GM12875 (cell line): ENCODE measurements around the gene TEX36.

Source experiments
- H3K4me3 ChIP-seq: one replicate; pipeline ENCODE4 v1.5.1; 2011; ENCODE audit warnings: low read depth, low read length, control low read depth
- TF ChIP-seq, protein P1 (sequence below): IDR thresholded peaks from 2 replicates; pipeline ENCODE4 v1.5.1; 2011; ENCODE audit warnings: low read depth, mild to moderate bottlenecking, control low read depth, inconsistent platforms, low read length, moderate library complexity, borderline replicate concordance; ENCODE audit not compliant: insufficient read depth

The TEX36 gene

DNA sequence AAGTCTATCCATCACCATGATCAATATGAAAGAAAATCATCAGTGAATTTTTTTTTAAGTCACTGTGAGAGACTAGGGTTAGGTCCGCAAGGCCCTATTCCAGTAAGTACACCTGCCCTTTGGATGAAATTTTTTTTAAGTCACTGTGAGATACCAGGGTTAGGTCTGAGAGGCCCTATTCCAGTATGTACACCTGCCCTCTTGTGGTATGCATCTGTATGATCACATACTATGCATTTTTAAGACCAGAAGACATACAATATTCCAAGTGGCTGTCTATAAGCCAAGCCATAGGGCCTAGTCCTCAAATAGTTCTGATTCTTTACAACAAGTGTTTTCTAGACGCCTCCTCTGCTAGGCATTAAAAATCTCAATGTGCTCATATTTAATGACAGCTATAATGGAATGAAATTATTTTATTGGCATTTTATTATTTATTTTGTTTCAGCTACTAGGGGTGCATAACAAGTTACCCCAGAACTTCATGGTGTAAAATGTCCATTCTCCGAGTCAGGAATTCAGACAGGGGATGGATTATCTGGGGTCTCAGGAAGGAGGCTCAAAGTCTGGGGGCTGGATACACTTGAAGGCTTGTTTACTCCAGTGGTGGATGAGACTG, 53.1 kb downstream of the TEX36 start:
- TF ChIP-seq, protein P1, sequence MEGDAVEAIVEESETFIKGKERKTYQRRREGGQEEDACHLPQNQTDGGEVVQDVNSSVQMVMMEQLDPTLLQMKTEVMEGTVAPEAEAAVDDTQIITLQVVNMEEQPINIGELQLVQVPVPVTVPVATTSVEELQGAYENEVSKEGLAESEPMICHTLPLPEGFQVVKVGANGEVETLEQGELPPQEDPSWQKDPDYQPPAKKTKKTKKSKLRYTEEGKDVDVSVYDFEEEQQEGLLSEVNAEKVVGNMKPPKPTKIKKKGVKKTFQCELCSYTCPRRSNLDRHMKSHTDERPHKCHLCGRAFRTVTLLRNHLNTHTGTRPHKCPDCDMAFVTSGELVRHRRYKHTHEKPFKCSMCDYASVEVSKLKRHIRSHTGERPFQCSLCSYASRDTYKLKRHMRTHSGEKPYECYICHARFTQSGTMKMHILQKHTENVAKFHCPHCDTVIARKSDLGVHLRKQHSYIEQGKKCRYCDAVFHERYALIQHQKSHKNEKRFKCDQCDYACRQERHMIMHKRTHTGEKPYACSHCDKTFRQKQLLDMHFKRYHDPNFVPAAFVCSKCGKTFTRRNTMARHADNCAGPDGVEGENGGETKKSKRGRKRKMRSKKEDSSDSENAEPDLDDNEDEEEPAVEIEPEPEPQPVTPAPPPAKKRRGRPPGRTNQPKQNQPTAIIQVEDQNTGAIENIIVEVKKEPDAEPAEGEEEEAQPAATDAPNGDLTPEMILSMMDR, result peak; percentile 32; the same call in 1 of the 2 replicates
- H3K4me3 ChIP-seq, result no peak overlapping the region

DNA sequence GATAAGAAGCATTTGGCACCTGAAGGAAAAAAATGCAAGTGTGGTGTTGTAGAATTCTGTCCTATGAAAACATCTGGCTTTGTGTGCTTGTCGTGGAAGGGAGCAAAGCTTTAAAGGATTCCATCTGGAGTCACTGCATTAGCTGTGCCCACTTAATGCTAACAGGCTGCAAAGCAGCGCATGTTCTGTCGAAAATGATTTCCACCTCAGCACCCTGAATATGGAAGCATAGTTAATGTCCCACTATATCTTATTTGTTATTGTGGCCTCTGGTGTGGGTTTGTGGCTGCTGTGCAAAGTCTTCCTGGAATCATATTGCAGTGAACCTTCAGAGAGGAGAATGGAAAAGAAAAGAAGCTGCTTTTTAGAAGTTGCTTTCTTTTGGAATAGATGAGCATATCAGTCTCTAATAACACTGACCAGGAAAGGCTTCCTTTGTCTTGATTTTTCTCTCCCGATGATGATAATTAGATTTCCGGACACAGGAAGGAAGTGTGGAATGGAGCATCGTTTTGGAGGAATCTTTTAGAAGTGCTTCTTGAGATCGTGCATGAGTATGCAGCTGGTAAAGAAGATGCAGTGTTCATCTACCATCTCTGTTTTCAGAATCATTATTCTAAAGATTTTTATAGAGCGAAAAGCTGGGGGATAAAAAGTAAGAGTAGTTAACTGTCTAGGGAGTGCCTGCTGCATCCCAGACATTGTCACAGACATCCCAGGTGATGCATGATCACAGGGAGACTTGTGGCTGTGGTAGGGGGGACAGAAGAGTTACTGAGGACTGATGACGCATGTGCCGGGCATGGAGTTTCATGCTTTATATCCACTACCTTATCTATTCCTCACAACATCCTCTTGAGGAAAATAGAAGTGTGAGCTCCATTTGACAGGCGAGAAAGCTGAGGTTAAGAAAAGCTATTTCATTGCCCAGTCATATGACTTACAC, 54.6 kb downstream of the TEX36 start:
- H3K4me3 ChIP-seq, result no peak overlapping the region

DNA sequence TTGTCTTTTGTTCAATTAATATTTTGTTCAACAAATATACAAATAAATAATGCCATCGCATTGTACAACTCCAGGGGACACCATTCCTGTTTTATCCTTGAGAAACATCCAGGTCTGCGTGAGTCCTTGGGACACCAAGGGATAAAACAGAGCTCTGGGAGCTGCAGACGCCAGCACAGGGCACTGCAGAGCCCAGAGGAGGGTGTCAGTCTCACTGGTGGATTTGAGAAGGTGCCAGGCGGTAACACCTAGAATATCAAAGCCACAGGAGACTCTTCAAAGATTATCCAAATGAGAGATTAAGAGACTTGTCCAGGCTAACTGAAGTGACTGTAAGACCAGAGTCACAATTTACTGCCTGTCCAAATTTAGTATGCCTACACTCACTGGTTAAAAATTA, 55.3 kb downstream of the TEX36 start:
- no peak overlapping the region for H3K4me3 ChIP-seq
- TF ChIP-seq, protein P1, result no peak

More for the DNA sequence above, 54.6 kb downstream of the TEX36 start:
- TF ChIP-seq, protein P1, result no peak

DNA sequence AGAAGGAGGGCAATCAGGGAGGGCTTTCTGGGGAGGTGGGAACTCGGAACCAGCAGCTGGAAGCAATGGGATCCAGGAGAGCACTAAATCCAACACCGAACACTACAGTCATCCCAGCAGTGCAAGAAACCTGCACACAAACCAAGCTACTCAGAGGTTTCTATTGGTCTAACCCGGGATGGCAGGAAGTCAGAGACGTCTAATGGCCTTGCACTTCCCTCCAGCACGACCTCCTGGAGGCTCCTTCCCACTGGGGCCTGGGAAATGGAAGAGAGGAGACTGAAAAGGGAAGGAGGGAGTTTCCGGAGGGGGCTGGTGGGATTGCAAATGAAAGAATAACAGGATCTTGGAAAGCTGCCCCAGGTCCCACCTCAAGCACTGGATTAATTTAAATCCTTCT, 56.3 kb downstream of the TEX36 start:
- H3K4me3 ChIP-seq, result no peak overlapping the region
- TF ChIP-seq, protein P1, result no peak

DNA sequence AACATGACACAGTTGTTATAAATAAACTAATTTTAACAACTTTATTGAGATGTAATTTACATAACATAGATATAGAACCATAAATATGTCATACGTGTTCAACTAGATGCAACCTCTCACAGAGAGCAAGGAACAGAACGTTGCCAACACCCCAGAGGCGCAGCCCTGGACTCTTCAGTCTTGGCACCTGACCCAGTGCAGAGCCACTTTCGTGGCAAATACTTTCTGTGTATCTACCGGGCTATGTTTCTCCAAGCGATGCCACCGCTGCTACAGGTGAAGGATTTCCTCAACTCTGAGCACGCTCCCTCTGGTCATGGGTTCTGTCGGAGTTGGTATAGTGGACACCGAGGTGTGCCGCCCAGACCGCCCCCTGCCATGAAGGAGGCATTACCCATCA, 57.4 kb downstream of the TEX36 start:
- TF ChIP-seq, protein P1, result no peak
- H3K4me3 ChIP-seq, result no peak overlapping the region

DNA sequence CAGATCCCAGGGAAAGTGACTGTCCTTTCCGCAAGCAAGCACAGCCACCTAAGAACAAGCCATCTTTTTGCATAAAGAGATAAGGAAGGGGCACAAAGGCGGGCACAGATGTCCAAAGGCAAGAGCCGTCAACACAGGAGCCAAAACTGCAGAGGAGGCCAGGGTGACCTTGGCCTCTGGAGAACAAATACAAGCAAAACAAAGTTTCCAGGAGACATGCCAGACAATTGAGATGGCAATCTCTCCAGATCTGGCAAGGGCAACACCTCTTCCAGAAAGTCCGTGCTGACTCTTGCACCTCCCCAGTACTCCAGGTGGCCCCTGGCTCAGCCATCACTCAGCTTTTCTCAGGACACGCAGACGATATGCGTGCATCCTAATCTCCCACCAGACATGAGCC, 58.2 kb downstream of the TEX36 start:
- H3K4me3 ChIP-seq, result no peak overlapping the region
- TF ChIP-seq, protein P1, result no peak
